ENCODE results near the gene PSMC3IP.
A peak's percentile ranks its signal among the peaks of the same experiment; 100 is the strongest.

The PSMC3IP gene

DNA sequence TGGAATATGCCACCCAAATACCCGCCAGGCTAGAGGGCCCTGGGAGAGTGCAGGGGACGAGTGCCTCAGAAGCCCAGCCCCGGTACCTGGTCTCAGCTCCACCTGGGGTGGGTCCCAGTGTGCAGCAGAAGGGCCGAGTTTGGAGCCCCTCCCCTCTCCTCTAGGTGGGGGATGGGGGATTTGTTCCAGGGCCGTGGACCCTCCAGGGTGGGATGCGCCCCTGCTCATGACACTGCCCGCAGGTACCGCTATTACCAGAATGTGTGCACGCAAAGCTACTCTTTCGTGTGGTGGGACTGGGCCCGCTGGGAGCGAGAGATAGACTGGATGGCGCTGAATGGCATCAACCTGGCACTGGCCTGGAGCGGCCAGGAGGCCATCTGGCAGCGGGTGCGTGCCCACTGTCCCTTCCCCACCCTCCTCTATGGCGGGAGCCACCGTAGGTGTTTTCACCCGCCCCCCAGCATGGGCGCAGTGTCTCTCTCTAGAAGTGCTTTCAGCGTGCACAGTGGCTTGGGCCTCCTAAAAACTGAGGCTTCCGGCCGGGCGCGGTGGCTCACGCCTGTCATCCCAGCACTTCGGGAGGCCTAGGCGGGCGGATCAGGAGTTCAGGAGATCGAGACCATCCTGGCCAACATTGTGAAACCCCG lies 40.2 kb downstream of the PSMC3IP start:
- DNase-seq, result no peak

DNA sequence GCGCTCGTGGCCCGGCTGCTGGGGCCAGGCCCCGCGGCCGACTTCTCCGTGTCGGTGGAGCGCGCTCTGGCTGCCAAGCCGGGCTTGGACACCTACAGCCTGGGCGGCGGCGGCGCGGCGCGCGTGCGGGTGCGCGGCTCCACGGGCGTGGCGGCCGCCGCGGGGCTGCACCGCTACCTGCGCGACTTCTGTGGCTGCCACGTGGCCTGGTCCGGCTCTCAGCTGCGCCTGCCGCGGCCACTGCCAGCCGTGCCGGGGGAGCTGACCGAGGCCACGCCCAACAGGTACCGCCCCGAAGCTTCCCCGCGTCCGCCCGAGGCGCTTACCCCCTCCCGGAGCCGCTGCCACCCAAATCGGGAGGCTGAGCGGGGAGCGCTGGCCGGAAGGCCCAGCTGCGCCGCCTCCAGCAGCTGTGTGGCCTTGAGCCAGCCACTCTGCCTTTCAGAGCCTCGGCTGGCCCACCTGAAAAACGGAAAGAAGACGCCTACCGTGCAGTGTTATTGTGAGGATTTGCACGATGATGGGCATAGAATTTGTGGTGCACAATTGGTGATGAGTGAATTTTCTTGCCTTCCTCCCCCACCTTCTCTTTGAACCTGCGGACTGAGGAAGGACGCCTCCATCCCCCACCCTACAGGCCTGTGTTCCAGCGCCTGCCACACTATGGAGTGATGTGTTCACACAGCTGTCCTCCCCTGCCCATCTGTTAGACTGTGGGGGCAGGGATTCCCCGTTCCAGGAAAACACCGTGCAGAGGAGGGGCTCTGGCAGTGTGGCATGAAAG lies 41.0 kb downstream of the PSMC3IP start:
- peak; percentile 87 for DNase-seq

DNA sequence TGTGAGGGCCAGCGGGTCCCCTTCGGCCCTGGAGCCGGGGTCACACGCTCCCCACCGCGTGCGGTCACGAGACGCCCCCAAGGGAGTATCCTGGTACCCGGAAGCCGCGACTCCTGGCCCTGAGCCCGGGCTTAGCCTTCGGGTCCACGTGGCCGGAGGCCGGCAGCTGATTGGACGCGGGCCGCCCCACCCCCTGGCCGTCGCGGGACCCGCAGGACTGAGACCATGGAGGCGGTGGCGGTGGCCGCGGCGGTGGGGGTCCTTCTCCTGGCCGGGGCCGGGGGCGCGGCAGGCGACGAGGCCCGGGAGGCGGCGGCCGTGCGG lies 41.5 kb downstream of the PSMC3IP start, which contains the start of gene NAGLU:
TSS of gene NAGLU (plus strand) at position 194 of the 324 bp plus-strand sequence. CDS start at position 226, 32 bp downstream.
- peak; percentile 92 for DNase-seq

GRCh38 chr17:42535155-42536047 lies 42.1 kb downstream of the PSMC3IP start:
- DNase-seq, result no peak

GRCh38 chr17:42531455-42532354 lies 45.8 kb downstream of the PSMC3IP start:
- peak; percentile 53 for DNase-seq

DNA sequence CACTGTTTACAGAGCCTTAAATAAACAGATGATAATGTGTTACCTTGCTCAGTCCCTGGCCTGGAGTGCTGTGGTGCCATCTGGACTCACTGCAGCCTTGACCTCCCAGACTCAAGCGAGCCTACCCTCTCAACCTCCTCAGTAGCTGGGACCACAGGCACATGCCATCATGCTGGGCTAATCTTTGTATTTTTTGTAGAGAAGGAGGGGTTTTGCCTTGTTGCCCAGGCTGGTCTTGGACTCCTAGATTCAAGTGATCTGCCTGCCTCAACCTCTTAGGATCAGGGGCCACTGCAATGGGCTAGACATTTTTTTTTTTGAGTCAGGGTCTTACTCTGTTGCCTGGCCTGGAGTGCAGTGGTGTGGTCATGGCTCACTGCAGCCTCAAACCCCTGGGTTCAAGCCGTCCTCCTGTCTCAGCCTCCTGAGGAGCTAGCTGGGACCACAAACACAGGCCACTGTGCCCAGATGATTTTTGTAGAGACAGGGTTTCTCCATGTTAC lies 46.5 kb downstream of the PSMC3IP start:
- DNase-seq, result no peak

GRCh38 chr17:42529061-42529460 lies 48.5 kb downstream of the PSMC3IP start:
- no peak for DNase-seq

- no peak for DNase-seq
These were observed 49.6 kb downstream of the PSMC3IP start for GRCh38 chr17:42527932-42528331.

DNA sequence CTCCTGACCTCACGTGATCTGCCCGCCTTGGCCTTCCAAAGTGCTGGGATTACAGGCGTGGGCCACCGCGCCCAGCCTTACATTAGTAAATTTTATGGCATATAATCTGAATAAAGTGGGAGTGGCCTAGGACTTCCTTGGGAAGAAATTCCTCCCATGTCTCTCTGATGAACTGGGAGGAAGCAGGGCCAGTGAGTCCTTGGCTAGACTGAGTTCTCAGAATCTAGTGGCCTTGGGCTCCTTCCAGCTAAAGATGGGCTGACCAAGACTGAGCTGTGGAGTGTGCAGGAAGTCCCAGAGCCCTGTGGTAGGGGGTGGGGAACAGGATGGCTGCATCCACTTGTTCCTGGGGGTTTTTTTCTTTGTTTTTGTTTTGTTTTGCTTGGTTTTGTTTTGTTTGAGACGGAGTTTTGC lies 51.5 kb downstream of the PSMC3IP start:
- no peak for DNase-seq

DNA sequence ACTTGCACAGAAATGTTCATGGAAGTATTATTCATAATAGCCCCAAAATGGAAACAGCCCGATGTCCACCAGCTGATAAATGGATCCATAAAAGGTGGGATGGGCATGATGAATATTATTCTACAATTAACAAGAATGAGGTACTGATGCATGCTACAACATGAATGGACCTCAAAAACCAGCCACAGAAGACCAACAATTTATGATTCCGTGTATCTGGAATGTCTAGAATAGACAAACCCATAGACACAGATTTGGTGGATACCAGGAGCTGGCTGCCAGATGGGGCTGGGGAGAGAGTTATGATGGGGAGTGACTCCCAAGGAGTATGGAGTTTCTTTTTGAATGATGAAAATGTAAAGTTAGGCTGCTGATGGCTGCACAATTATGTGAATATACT lies 52.3 kb downstream of the PSMC3IP start:
- DNase-seq, result no peak

DNA sequence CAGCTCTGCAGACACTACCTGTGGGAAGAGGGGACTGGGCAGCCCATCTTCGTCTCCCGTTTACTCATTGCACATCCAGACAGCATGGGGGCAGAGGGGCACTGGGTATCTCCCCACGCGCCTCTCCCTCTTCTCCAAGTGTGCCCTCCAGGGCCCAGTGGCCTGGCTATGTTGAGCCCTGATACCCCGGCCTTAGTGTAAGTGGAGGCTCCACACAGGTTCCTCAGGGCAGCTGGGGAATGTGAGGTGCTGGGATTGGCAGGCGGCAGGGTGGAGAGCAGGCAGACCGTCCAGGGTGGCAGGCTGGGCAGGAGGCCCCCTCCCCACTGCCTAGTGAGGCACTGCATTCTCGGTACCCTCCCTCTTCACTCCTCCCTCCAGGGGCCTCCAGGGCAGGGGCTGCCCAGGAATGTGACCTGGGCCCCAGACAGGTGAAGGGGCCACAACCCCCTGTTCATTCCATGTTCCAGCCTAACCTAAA lies 54.7 kb downstream of the PSMC3IP start:
- no peak for DNase-seq

Measured in activated CD4-positive, CD25-positive, alpha-beta regulatory T cell treated with anti-CD3 and anti-CD28 coated beads, Interleukin-2, amount 50 U/mL, for 72 hours (primary cell).